HCEC 1CT (cell line): ENCODE measurements around the gene BNIP5.

ENCODE experiments used
- DNase-seq: peaks from one replicate; pipeline ENCODE4 v3.0.0-alpha.2; 2017

BNIP5 gene

DNA sequence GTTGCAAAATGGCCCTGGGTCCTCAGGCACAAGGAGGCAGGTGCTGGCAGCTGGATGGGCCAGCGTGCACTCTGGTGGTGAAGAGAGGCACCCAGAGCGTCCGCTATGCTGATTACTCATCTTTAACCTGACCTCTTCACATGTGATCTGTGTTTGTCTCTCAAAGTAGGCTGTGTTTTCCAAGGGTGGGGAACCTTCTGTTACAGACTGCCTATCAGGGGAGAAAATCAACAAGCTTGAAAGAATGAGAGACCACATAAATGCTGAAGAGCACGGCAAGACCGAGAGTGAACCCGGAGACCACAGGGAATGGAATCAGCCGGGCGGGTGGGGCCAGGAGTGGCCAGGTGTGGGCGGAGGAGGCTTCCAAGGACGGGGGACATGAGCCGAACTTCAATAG lies 16.2 kb downstream of the BNIP5 start:
- DNase-seq, result no peak

DNA sequence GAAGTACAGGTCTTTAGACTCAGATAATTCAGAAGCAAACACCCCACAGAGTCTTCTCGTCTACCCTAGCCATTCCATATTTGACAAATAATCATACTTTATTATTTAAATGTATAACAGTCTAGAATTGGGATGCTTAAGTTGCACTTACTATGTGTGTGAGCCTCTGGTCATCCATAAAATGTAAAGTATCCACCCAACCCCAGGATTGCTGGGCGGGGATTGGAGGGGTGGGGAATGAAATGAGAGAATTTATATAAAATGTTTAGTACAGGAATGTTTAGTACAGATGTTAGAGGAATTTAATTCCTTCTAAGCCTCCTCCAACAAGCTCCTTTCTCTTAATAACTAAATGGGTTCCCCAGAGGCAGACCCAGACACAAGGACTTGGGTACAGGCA lies 16.9 kb downstream of the BNIP5 start:
- DNase-seq, result no peak

DNA sequence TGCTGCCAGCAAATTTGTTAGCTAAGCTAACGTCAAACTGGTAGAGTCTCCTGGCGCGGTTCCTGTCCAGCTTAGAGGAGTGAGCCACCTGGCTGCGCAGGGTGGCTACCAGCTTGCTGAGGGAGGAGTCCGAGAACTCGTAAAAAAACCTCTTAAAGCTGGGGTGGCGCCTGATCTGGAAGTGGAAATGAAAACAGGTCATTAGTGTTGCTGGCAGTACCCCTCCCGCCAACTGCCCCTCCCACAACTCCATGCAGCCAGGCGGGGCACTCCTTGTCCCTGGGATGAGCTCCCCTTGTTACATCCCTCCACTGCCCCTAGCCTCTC lies 17.3 kb downstream of the BNIP5 start:
- no peak for DNase-seq

DNA sequence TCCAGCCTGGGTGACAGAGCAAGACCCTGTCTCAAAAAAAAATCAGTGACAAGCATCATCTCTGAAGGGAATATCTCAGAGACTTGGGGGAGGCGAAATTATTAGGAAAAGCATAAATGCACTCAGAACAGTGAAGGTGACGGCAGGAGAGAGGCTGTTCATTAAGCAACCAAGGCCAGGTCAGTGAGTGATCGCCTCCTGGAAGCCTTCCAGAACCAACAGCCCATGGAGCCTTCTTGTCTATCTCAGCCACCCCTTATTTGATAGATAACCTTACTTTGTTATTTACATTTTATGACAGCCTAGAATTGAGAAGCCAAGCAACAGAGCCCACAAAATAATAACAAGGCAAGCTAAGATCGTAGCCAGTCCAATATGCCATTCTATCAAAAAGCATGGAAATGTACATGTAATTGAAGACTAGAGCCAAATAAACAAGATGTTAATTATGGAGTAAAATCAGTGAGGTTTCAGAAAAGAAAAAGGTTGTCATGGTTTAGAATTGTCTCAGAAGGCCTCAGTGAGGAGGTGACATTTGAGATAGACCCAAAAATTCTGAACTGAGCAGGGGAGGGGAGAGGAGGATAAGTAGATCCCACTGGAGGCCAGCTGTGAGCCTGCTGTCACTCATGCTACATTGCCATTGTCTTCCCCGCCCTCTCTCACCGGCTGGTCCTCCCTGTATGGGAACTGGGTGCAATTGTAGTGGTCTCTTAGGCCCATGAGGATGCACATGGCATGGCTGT lies 17.8 kb downstream of the BNIP5 start:
- no peak for DNase-seq

DNA sequence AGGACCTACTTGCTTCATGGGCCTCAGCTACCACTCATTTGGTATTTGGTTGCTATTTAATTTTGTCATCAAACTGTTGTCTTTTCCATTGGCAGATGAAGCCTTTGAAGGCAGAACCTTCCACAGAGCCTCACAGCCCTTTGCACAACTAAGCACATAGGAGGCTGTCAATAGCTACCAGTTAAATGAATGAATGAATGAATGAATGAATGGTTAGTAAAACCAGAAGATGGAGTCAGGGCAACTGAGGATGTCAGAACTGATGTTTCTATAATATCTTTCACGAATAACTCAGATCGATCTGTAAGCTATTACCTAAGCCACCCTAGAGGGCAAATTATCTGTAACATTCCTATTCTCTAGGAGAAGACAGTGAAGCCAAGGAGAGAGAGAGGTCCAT lies 19.1 kb downstream of the BNIP5 start:
- DNase-seq, result no peak

DNA sequence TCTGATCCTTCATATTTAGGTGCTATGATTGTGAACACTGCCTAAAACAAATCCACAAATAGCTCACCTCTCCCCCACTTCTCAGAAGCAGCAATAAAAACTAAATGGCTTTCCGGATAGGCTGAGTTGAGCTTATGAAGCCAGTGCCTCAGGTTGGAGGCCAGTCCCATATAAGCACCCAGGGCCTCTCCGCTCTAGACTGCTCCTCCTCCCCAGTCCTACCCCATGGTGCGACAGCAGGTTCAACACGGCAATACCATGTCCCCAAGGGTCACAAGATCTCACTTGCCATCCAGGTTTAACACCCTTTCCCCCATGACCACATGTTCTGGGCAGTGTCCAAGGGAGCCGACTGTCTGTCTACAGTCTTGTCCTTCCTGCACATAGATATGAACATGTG lies 20.8 kb downstream of the BNIP5 start:
- DNase-seq, result no peak

DNA sequence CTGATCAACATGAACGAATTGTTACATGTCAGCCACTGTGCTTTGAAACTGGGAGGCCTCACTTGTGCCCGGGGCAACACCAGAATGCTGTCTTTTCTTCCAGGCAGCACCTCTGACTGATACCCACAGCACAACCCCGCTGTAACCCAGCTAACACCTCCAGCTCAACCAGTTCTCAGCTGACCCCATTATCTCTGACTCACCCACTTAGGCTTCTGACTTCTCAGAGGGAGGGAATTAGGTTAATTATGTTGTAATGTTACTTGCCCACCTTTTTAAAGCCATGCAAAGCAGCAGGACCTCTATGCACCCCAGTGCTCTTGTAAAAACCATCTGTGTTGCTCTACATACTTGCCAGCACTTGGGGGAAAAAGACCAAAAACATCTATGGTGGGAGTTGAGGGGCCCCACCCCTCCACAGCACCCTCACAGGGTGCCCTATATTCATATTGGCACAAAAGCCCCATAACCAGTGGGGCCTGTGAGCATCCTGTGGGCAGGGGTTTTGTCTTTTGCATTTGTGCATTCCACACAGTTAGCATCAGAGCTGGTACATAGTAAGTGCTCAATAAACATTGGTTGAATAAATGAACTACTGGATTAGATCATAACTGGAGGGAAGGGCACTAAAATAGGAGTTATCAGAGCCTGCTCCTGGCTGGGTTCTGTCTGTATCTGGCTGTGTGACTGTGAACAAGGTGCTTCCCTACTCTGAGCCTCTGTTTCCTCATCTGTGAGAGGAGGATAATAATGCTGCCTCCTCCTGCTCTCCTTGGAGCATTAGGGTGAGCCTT lies 22.3 kb downstream of the BNIP5 start:
- DNase-seq, result peak; percentile 13

DNA sequence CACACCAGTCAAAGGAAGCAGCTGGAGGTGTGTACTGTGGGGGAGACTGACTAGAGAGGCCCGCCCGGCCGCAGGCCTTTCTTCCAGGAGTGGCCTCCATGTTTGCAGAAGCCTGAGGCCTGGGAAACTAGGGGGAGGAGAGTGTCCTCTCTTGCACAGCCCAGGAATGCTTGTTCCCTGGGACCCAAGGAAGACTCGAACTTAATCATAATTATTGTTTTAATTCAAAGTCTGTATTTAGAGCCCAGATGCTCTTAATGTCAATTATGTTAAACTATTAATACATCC lies 23.1 kb downstream of the BNIP5 start:
- DNase-seq, result no peak

DNA sequence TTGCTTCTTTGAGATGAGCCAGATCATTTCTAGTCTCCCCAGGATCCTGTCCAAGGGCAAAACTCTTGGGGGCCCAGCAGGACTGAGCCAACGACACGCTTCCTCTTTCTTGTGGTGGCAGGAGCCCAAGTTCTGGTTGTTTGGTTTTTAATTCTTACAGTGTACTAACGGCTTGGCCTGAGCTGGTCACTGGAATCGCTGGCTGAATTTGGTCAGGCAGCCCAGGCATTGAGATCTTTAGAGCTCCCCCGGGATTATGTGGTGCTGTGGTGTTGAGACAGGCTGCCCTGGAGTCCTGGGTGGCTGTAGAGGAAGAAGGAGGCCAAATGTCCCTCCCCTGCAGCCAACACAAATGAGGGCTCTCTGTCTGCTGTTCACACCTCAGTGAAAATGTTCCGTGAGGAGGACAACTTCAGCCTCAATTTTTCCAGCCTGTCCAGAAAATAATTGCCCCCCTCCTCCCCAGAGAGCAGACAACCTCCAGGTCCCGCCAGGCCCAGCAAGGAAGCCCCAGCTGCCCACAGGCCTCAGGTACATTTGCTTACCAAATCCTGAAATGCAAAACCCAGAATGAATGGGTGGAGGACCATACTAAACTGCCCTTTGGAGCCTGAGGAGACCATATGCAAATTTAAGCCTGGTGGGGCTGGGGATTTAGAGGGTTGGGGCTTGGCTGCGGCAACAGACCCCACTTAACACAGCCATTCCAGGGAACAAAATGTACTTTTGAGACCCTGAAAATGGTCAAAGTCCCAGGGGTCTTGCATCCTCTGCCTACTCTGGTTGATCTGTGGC lies 23.6 kb downstream of the BNIP5 start:
- DNase-seq, result no peak

DNA sequence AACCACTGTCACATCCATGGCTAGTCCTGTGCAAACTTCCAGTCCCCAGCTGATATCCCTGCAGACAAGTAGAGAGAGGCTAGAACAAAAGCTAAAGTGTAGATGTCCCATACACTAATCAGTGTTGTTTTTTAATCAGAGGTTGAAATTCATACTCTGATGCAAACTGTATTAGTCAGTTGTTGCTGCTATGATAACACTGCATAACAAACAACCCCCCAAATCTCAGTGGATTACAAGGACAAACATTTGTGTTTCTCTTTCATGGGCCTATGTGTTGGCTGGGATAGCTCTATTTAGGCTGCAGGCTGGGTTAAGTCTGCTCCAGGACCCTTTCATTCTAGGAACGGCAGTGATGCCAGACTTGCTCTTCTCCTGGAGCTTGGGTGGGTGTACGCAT lies 26.8 kb downstream of the BNIP5 start:
- DNase-seq, result no peak

DNA sequence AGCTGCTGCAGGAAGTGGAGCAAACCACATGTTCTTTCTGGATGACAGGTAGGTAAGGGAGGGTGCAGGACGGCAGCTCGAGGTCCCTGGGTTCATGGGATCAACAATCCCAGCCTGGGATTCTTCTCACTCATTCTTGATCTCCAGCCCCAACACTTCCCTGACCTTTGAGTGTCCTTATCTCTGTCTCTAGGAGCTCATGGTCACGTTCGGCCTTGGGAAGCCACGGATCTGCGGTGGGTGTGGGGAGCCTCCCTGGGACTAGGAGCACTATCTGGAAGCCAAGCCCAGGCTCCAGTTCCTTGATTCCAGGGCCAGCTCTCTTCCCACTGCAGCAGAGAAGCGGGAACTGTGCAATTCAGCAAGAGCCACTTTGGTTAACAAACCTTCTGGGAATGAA lies 27.5 kb downstream of the BNIP5 start:
- DNase-seq, result no peak

DNA sequence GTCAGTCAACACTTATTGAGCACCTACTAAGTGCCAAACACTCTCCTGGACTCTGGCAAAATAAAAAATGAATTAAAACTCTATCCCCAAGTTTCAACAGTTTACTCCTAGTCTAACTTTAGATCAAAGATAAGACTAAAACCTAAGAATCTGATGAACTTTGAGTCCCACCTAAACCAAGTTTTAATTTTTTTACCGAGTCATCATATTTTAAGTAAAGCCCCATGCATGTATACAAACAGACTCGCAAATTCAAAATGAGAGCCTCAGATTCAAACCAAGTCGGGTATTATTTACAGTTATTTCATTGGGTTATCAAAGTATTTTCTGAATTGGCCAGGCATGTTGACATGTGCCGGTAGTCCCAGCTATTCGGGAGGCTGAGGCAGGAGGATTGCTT lies 28.2 kb downstream of the BNIP5 start:
- DNase-seq, result no peak

DNA sequence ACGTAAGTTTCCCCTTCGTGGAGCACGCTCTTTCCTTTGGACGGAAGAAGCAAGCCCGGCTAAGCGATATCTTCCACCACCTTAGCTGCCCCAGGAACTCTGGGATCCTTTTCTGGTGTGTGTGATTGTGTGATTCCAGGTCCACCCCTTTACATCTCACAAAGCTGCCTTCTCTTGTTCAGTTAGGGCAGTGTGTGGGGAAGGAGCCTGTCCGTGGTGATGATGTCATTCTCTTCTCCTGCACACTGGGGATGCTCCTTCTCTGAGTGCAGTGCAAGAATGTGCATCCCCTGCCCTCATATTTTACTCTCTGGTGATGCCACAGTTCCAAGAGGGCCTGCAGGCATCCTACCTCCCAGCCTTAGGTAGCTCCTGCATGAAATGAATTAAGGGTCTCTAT lies 30.3 kb downstream of the BNIP5 start:
- DNase-seq, result no peak

DNA sequence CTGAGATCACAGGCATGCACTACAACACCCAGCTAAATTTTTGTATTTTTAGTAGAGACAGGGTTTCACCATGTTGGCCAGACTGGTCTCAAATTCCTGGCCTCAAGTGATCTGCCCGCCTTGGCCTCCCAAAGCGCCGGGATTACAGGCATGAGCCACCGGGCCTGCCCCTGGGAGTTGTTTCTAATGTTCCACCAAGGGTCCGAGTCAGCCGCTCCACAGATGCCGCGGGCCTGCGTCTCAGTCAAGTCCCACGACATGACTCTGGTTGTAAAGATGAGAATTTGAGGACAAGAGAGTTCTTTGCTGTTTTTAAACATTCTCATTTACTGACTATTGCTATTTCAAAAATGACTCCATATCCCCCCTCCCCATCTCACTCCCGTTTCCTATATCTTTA lies 30.8 kb downstream of the BNIP5 start:
- no peak for DNase-seq

DNA sequence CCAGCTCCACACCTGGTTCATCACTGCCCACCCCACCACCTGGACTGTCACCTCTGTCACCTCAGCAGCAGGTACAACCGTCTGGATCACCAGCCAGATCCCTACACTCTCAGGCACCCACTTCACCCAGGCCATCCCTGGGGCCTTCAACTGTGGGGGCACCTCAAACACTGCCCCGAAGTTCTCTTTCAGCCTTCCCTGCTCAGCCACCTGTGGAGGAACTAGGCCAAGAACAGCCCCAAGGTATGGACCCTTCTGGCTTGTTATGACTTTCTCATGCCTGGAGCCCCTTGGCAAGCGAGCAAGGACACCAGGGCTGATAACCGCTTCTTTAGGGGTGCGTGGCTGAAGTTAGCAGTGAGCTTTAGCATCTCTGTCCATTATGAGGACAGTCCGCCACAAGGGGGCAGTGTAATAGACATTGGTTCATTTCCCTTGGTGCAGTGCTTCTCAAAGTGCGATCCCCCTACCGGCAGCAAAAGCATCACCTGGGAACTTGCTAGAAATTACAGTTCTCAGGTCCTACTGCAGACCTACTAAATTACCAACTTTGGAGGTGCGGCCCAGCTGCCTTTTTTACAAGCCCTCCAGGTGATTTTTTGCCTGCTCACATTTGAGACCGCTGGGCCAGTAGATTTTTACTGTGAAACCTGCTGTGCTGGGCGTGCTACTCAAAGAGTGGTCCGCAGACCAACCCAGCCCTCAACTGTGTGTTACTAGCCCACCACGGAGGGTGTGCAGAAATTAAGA lies 34.3 kb downstream of the BNIP5 start:
- DNase-seq, result peak; percentile 83

DNA sequence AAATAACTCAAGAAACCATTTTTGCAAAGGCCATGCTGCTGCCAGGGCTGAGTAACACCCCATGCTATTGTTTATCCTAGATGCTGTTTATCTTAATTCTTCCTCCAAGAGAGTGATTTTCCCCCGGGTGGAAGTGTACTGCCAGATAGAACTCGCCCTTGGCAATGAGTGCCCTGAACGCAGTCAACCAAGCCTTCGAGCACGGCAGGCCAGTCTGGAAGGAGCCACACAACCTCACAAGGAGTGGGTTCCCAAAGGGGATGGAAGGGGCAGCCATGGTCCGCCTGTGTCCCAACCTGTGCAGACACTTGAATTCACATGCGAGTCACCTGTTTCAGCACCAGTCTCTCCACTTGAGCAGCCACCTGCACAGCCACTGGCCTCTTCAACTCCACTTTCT lies 34.9 kb downstream of the BNIP5 start:
- no peak for DNase-seq

DNA sequence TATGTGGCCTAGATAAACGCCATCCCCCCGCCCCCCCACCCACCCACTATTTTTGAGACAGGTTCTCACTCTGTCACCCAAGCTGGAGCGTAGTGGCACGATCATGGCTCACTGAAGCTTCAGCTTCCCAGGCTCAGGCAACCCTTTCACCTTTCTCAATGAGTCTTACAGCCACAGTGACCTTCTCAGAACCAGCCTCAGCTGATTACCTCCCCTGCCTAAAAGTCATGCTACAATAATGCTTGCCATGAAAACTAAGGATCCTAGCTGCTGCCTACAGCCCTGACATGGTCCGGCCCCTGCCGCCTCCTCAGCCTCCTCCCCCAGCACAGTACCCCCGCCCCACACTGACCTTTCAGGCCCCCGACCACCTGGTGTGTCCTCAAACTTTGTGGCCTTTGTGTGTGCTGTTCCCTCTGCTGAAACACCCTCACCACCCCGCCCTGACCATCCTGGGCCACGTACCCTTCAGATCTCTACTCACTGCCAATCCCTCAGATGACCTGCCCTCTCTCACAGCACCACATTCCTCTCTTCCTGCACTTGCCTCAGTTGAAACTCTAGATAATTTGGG lies 35.5 kb downstream of the BNIP5 start:
- no peak for DNase-seq

DNA sequence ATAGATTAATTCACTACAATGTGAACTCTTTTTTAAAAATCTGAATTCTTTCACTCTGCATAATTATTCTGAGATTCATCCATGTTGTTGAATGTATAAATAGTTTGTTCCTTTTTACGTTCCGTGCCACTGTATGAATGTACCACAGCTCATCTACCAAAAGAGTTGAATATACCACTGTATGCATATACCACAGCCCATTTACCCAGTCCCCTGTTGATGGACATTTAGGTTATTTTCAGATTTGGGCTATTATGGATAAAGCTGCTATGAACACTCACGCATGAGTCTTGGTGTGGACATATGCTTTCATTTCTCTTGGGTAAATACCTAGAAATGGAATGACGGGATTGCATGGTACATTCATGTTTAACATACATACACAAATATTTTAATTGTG lies 38.7 kb downstream of the BNIP5 start:
- DNase-seq, result no peak

DNA sequence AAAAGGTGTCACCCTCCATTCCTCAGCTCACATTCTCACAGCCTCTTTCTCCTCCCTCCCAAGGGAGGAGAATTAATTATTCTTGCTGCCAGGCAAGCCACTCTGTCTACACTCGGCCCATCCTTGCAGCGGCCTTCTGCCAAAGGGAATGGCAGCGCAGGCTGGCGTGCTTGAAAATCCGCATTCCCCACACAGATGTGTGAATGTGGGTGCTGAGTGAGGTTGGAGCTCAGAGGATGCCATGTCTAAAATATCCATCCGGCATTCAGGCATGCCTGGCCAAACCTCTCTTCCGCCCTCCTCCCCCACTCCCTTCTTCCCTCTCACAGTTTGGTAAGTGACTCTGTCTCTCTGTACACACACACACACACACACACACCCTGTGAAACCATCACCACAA lies 39.2 kb downstream of the BNIP5 start:
- no peak for DNase-seq

DNA sequence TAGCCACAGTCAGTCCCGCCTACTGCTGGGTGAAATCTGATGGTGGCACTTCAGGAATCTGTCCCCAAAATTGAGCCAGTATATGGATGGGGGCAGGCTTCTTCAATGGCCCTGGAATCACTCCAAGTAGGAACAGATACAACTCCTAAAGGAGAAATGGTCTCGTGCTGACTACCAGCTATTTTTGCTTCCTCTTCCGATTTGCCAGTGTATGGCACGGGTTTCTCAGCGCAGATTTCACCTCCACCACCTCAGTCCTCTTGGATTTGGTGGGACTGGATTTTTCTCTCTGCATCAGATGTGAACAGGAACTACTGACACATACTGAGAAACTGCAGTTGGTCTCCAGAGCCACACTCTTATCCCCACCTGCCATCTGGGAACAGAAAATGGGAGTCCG lies 39.6 kb downstream of the BNIP5 start:
- no peak for DNase-seq

DNA sequence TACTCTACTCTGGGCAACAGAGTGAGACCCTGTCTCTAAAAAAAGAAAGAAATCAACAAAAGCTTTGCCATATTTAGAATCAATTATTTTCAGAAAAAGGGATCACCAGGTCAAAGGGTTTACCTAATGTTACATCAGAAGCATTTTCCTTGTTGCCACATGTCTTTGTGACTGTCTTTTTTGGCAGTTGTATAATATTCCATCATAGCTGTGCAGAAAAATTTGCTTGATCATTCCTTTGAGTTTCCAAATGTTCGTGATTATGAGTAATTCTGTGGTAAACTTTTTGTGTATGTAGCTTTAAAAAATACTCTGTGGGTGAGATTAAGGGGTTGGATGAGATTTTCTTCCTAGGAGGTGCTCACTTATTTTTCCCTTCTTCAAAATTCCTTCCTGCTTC lies 40.4 kb downstream of the BNIP5 start:
- DNase-seq, result peak; percentile 18

DNA sequence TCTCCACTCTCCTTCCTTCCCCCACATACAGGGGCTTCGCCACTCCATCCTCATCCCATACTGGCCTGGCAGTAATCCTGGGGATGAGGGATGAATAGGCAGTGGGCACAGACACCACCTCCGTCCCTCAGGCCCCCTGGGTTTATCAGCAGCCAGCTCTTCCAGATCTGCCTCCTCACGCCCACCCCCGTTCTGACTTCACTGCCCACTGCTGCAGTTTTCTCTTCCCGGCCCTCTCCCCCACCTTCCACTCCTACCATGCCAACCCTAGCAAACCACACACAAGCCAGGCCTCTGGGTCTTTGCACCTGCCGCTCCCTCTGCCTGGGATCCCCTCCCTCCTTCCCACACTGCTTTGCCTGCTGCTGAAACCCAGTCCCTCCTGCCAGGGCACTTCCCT lies 44.5 kb downstream of the BNIP5 start:
- no peak for DNase-seq
